Osteoblast (primary cell): ENCODE measurements around the gene HINFP. TPM values are rescaled to one million over a fixed set of nuclear protein-coding genes. Genes with fewer than 3 reads are reported as not detected.

Experiments used
- DNase-seq: peaks from one replicate; pipeline ENCODE4 v3.0.0; 2011; ENCODE audit warnings: low spot score, mixed read lengths; ENCODE audit not compliant: insufficient read length; ENCODE audit errors: missing footprints
- H2AFZ ChIP-seq: 2 replicates; pipeline ENCODE4 v1.6.0; 2011; ENCODE audit warnings: mild to moderate bottlenecking, low read length
- H3K27ac ChIP-seq: 2 replicates; pipeline ENCODE4 v1.5.1; 2011; ENCODE audit warnings: mild to moderate bottlenecking, low read depth, low read length, moderate library complexity
- H3K27me3 ChIP-seq: 2 replicates; pipeline ENCODE4 v1.6.0; 2012; ENCODE audit warnings: mild to moderate bottlenecking, control low read depth, inconsistent platforms, low read length, moderate library complexity; ENCODE audit not compliant: insufficient read depth
- H3K36me3 ChIP-seq: 2 replicates; pipeline ENCODE4 v1.5.1; 2011; ENCODE audit warnings: mild to moderate bottlenecking, low read length, control low read depth, moderate library complexity; ENCODE audit not compliant: insufficient read depth
- H3K4me1 ChIP-seq: 2 replicates; pipeline ENCODE4 v1.5.1; 2011; ENCODE audit warnings: mild to moderate bottlenecking, low read length, control low read depth, moderate library complexity; ENCODE audit not compliant: insufficient read depth
- H3K4me2 ChIP-seq: 2 replicates; pipeline ENCODE4 v1.6.0; 2011; ENCODE audit warnings: mild to moderate bottlenecking, low read length; ENCODE audit not compliant: insufficient read depth
- H3K4me3 ChIP-seq: fragments of 200-600 bp; sonication (generic); 3 replicates; pipeline ENCODE4 v1.5.1; 2012; ENCODE audit warnings: mild to moderate bottlenecking, low read length, inconsistent platforms; ENCODE audit not compliant: insufficient read depth
- H3K79me2 ChIP-seq: 2 replicates; pipeline ENCODE4 v1.6.0; 2012; ENCODE audit warnings: mild to moderate bottlenecking, low read length, control low read depth, inconsistent platforms; ENCODE audit not compliant: insufficient read depth
- H3K9me3 ChIP-seq: 2 replicates; pipeline ENCODE4 v1.5.1; 2011; ENCODE audit warnings: low read depth, low read length, control low read depth
- H4K20me1 ChIP-seq: 2 replicates; pipeline ENCODE4 v1.6.0; 2012; ENCODE audit warnings: mild to moderate bottlenecking, low read length, control low read depth; ENCODE audit not compliant: insufficient read depth
- CTCF ChIP-seq: IDR thresholded peaks from 2 replicates; pipeline ENCODE4 v1.5.1; 2011; ENCODE audit warnings: mild to moderate bottlenecking, low read depth, low read length, moderate library complexity; ENCODE audit errors: extremely low read depth
- total RNA-seq: library from RNA; depleted of rRNA; stranded (reverse); fragments of >200 nt; gene quantifications from 2 replicates; pipeline ENCODE4 v1.2.3, GENCODE V29; 2012

The HINFP gene
- total RNA-seq, 1 donor = 22.8 TPM

- Histone ChIP-seq H3K27ac (no peak overlapping the region), H3K4me2 (no peak overlapping the region), H3K9me3 (no peaks in the 10 kb centered on the region), H4K20me1 (peaks cover 10% of the 10 kb centered on the region), H2AFZ (no peak overlapping the region), H3K4me1 (peaks cover 17% of the 10 kb centered on the region), H3K79me2 (peaks cover 18% of the 10 kb centered on the region), H3K36me3 (peaks cover 26% of the 10 kb centered on the region), H3K27me3 (no peaks in the 10 kb centered on the region), H3K4me3 (no peak overlapping the region)
- no peak for TF ChIP-seq CTCF
- peak; percentile 18 for DNase-seq
These were observed 3.2 kb upstream of the HINFP start for GRCh38 chr11:119118227-119118626.

GRCh38 chr11:119118946-119119345 lies 2.4 kb upstream of the HINFP start:
- Histone ChIP-seq H3K36me3 (peaks cover 25% of the 10 kb centered on the region), H3K4me1 (peaks cover 17% of the 10 kb centered on the region), H4K20me1 (peaks cover 11% of the 10 kb centered on the region), H3K27me3 (no peaks in the 10 kb centered on the region), H2AFZ (no peak overlapping the region), H3K4me3 (no peak overlapping the region), H3K9me3 (no peaks in the 10 kb centered on the region), H3K79me2 (peaks cover 23% of the 10 kb centered on the region), H3K27ac (no peak overlapping the region), H3K4me2 (no peak overlapping the region)
- TF ChIP-seq CTCF = no peak
- peak; percentile 49 for DNase-seq

DNA sequence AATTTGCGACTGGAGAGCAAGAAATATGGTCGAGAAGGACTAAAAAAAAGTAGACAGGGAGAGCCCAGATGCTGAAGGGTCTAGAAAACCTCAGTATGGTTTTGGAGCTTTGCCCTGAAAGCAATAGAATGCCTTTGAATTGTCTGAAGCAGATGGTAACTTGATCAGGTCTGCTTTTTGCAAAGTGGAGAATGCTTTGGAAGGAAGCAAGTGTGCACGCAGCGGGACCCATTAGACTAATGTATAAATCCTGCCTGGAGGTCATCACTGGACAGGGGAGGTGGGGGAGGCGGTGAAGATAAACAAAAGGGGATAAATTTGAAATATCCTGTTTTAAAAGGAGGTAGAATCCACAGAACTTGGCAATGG lies 757 bp upstream of the HINFP start:
- peak; percentile 82 for DNase-seq
- Histone ChIP-seq H3K27ac (peak overlapping the region; percentile 68), H3K27me3 (no peaks in the 10 kb centered on the region), H3K4me2 (peak overlapping the region; percentile 99), H3K4me3 (peak overlapping the region; percentile 91), H2AFZ (peak overlapping the region; percentile 91), H3K4me1 (peaks cover 17% of the 10 kb centered on the region), H3K36me3 (peaks cover 19% of the 10 kb centered on the region), H3K9me3 (no peaks in the 10 kb centered on the region), H3K79me2 (peaks cover 28% of the 10 kb centered on the region), H4K20me1 (peaks cover 11% of the 10 kb centered on the region)
- TF ChIP-seq CTCF = no peak

DNA sequence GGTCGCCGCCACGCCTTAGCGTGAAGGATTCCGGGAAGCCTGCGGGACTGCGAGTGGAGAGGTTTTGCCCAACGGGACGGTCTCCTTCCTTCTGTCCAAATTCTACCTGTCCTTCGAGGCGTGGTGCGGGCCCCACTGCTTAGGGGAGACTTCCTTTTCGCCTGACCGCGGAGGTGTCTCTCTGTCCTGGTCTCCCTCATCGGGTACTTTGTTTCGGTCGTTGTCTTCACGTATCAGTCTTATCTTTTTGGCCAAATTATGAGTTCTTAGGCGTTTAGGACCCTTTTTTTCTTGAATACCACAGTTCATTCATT lies 388 bp downstream of the HINFP start:
- DNase-seq = no peak
- peak overlapping the region; percentile 96 for H2AFZ ChIP-seq
- H3K27ac ChIP-seq = peak overlapping the region; percentile 60
- peaks cover 17% of the 10 kb centered on the region for H3K4me1 ChIP-seq
- H3K27me3 ChIP-seq = no peaks in the 10 kb centered on the region
- no peak for TF ChIP-seq CTCF
- H3K36me3 ChIP-seq = peaks cover 17% of the 10 kb centered on the region
- H3K9me3 ChIP-seq = no peaks in the 10 kb centered on the region
- H3K4me2 ChIP-seq = peak overlapping the region; percentile 99
- H3K4me3 ChIP-seq = peak overlapping the region; percentile 91
- H4K20me1 ChIP-seq = peaks cover 11% of the 10 kb centered on the region
- peaks cover 32% of the 10 kb centered on the region for H3K79me2 ChIP-seq
